Erythroblast (primary cell): Measurements from ENCODE around the gene POP5.

Experiments
- DNase-seq, 2 experiments: peaks; one replicate each; lab custom pipeline; 2025; lab: John Stamatoyannopoulos, UW
- GATA1 ChIP-seq: IDR thresholded peaks from 2 replicates; pipeline ENCODE4 v1.6.1; 2011; ENCODE audit warnings: low read depth, mild to moderate bottlenecking, control low read depth, low read length, moderate library complexity
- POLR2A ChIP-seq: IDR thresholded peaks from 2 replicates; pipeline ENCODE4 v1.6.1; 2011; ENCODE audit warnings: mild to moderate bottlenecking, low read length

The POP5 gene

DNA sequence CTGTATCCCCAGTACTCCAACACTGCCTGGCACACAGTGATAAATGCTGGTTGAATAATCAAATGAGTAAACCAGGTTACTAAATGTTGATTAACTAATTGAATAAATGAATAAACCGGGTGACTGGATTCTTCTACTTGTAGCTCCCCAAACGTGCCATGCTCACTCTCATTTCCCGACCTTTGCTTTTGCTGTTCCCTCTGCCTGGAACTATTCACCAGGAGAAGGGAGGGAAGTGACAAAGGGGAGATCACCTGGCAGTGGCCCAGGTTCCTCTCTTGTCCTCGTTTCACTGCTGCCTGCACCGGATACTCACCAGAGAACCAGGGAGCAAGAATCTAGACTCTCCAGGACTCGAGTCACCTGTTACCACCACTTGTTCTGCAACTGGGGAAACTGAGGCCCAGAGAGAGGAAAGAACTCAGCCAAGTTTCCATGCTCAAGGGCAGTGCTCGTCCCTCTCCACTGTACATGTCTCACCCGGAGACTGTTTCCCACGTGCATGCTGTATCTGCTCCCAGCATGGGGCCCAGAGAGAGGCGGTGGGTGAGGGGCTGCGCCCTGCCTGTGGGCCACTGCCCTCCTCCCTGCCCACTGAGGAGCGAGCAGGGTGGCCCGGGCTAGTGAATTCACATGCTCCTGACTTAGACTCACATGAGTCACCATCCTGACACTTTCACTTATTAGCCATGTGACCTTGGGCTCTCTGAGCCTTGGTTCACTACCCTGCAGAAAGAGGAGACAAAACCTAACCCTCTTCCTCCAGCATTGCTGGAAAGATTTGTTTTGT, 17.7 kb upstream of the POP5 start:
- TF ChIP-seq POLR2A = no peak
- TF ChIP-seq GATA1 = no peak
- DNase-seq = no peak

DNA sequence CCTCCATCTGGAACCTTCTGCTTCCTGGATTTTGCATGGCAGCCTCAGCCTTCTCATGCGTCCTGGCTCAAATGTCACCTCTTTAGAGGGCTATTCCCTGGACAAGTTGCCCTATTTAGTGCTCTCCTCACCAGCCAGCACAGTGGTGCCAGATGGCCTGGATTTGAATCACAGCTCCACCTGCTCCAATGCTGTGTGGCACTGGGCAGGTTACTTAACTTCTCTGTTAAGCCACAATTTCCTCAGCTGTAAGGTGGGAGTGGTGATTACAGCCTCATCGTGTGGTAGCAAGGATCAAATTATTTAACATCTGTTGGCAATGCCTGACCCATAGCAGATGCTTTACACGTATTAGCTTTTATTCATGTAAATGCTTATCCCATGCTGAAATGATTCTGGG, 16.7 kb upstream of the POP5 start:
- no peak for DNase-seq
- TF ChIP-seq POLR2A = no peak
- no peak for TF ChIP-seq GATA1

DNA sequence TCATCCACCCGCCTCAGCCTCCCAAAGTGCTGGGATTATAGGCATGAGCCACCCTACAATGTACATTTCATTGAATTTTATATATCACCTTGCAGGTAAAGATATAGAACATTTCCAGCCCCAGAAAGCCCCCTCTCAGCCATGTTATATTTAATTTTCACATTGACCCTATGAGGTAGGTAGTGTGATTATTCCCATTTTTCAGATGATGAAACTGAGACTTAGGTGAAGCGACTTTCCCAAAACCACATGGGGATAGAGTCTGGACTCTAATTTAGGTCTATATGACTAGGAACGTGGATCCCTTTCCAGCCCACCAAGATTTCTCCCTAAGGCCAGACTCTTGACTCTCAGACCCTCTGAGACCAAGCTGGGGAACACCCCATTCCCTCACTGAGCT, 15.7 kb upstream of the POP5 start:
- no peak for DNase-seq
- no peak for TF ChIP-seq GATA1
- no peak for TF ChIP-seq POLR2A

DNA sequence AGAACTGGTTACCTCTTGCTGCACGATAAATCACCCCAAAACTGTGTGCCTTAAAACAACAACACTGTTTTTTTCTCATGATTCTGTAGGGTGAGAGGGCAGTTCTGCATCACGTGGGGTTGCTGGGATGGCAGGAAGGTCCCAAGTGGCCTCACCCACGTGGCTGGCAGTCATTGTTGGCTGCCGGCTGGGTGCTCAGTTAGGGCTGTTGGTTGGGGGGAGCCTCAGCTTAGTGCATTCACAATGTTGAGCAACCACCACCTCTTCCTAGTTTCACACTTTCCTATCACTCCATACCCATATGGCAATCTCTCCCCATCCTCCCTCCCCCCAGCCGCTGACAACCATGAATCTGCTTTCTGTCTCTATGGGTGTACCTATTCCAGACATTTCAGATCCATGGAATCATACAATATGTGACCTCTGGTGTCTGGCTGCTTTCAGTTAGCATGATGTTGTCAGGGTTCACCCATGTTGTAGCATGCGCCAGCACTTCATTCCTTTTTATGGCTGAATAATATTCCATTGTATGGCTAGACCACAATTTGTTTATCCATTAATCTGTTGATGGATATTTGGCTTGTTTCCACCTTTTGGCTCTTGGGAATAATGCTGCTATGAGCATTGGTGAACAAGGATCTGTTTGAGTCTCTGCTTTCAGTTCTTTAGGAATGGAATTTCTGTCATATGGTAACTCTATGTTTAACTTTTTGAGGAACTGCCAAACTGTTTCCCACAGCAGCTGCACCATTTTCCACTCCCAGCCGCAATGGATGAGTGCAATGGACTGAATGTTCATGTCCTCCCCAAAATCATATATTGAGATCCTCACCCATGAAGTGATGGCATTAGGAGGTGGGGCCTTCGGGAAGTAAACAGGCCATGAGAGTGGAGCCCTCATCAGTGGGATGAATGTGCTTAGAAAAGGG, 11.2 kb upstream of the POP5 start:
- TF ChIP-seq POLR2A (no peak), GATA1 (no peak)
- no peak for DNase-seq

DNA sequence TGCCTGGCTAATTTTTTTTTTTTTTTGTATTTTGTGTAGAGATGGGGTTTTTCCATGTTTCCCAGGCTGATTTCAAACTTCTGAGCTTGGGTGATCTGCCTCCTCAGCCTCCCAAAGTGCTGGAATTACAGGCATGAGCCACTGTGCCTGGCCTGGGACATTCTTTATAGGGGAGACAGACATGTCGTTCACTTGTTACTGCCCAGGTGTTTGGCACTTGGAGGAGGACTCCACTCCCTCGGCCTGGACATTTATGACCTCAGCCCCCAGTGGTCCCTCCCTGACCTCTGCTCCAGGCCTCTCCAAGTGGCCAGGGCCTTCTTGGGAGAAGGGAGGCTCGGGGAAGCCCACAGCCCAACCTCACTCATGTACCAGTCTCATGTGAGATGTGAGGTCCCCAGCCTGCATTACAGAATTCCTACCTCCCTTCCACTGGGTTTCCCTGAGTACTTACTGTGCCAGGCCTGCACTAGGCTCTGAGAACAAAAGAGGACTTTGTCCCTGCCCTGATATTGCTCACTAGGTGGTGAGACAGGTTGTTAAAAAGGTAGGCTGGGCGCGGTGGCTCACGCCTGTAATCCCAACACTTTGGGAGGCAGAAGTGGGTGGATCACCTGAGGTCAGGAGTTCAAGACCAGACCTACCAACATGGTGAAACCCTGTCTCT, 9.7 kb upstream of the POP5 start:
- no peak for DNase-seq
- TF ChIP-seq POLR2A = no peak
- no peak for TF ChIP-seq GATA1

DNA sequence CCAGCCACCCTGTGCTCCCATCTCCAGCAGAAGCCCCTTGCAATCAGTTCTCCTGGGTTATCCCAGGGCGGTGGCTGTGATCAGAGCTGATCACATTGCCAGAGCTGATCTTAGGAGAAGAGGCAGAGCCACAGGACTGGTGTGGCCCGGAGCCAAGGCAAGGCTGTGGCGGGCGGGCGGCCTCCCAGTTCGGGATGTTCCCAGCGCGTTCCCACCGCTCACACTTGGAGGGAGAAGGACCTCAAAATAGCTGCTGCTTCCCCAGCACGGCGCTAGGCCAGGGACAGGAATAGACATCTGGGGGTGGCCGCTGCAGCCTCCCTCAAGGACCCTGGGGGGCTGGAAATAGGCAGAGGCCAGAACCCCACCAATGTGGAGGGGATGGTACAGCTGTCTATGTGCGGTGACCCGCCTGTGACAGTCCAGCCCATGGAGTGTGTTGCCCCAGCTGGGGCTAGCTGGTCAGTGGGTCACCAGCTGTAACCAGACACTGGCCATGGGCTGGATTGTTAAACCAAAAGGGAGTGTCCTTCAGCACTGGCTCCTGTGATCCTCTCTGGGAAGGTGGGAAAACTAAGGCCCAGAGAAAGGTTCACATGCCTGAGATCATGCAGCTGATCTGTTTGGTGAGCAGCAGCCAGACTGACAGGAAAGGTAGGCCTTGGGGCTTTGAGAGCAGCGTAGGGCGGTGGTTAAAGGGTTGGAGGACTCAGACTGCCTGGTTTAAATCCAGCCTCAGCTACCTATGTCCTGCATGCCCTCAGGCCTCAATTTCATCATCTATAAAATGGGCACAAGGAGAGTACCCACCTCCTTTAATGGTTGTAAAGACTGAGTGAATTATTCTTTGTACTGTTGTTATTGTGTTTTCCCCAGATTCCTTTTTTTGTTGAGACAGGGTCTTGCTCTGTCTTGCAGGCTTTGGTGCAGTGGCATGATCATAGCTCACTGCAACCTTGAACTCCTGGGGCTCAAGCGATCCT, 8.0 kb upstream of the POP5 start:
- no peak for TF ChIP-seq GATA1
- TF ChIP-seq POLR2A = no peak
- no peak for DNase-seq

DNA sequence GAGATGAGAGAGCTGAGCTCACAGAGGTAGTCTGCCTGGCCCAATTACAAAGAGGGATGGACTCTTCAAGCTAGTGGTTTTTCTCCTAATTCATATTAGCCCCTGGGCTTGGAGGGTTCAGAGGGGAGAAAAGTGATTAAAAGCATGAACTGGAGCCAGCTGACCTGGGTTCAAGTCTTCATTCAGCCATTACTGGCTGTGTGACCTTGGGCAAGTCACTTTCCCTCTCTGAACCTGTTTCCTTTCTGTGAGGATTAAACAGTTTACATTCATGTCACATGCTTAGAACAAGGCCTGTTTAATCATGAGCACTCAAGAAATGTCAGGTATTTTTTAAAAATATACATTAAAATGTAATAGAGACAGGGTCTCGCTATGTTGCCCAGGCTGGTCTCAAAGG, 7.2 kb upstream of the POP5 start:
- DNase-seq = no peak
- TF ChIP-seq POLR2A (no peak), GATA1 (no peak)

DNA sequence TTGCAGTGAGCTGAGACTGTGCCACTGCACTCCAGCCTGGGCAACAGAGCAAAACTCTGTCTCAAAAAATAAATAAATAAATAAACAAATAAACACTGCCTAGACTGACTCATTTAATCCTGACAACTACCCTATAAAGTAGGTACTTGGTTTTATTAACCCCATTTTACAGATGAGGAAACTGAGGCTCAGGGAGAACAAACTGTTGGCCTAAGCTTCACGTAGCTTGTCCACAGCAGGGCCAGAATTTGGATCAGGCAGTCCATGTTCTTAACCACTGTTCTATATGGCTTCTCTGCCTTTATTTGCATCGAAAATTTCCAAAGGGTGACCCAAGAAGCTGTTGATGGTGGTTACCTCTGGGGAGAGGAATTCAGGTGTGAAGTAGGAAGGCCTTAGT, 5.7 kb upstream of the POP5 start:
- DNase-seq = no peak
- TF ChIP-seq GATA1 (no peak), POLR2A (no peak)

DNA sequence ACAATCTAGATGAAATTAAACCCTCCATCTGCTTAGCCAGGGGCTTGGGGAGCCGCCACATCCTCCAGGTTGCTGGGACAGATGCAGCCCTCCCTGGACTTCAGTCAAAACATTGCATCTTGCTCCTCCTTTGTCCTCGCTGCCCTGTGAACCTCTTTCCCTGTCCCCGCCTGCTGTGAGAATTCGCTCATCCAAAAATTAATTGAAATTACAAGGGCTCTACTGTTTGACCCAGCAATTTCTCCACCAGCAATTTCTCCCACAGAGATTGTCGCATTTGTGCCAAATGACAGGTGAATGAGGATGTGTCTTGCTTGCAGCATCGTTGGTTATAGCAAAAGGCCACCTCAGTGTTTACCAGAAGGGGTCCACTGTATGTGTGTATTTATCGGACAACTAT, 5.0 kb upstream of the POP5 start:
- no peak for DNase-seq

DNA sequence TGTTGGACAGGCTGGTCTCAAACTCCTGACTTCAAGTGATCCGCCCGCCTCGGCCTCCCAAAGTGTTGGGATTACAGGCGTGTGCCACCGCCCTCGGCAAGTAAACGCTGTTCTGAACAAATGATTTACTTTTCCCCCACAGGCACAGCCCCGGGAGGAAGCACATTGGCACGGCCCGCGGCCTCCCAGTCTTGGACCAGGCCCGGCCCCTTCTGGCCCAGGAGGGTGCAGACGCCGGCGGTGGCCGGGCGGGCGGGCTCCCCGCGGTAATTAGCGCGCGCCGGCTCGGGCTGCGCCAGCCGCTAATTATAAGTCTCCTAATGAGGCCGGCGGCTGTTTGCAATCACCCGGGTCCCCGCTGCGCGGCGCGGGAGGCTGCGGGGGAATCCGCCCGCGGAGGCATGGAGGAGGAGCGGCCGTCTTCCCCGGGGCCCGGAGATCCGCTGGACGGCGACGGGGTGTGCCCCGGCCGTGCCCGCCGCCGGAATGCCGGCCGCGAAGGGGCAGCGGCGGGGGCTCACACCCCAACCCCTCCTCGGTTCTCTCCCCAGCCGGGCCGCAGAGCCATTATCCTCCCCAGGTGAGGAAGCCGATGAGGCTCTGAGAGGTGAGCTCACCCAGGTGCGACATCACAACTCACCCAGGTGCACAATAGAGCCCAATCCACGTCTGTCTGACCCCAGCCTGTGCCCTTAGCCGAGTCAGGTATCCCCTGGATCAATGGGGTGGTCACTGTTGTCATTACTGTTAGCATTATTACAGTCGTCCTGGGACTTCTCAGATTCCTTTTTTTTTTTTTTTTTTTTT, 3.3 kb upstream of the POP5 start:
- peak; percentile 71 for DNase-seq
- no peak for TF ChIP-seq POLR2A
- TF ChIP-seq GATA1 = no peak

More for the DNA sequence above, 5.0 kb upstream of the POP5 start:
- TF ChIP-seq GATA1 (no peak), POLR2A (no peak)

DNA sequence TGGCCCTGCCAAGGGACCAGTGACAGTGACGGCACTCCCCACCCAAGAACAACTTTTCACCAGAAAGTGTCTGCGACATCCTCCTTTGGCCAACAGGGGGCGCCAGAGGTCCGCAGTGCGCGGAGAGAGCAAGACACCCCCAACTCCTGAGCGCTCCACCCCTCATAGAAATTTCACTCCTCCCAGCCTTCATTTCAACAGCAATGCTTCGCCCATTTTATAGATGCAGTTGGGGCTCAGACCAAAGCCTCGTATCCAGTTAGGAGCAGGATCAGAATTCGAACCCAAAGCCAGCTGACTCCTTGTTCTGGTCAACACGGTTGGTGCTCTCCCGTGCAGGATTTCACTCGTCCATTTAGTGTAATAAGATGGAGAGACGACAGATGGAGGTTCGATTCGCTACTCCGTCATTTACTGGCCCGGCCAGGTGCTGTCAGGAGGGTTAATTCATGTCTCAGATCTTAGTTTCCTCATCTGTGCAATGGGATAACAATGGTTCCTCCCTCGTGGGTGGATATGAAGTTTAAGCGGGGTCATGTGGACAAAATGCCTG, 2.4 kb upstream of the POP5 start:
- TF ChIP-seq POLR2A (no peak), GATA1 (no peak)
- peak; percentile 82 to 90 for DNase-seq

DNA sequence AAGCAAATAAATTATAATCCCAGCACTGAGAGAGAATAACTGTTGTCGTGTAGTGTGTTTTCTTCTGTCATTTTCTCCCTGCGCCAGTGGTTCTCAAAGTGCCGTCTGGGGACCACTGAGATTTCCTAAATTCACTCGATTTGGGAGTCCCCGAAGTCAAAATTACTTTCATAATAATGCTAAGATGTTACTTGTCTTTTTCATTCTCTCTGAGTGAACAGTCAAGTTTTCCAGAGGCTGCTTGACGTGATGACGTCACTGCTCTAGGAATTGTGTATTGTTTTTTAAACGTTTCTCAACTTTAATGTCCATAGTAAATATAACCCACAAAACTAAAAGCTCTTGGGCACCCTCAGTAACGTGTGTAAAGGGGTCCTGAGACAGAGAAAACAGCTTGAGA, 796 bp upstream of the POP5 start:
- TF ChIP-seq POLR2A (no peak), GATA1 (no peak)
- DNase-seq = peak in 1 of 2 experiments; percentile 40
